GM21526 (cell line): ENCODE data around the gene PPP1R12B.
"Not testable (repeated sequence)": the region's sequence is repeated elsewhere in the genome, so short reads cannot be mapped to it uniquely, and the experiment has no call there.

ENCODE experiments used
- ATAC-seq: cut with Tn5 transposase; IDR thresholded peaks from one replicate; pipeline ENCODE4 v1.9.1; 2021; ENCODE audit warnings: moderate library complexity; ENCODE audit not compliant: unreplicated experiment, low FRiP score

PPP1R12B gene

DNA sequence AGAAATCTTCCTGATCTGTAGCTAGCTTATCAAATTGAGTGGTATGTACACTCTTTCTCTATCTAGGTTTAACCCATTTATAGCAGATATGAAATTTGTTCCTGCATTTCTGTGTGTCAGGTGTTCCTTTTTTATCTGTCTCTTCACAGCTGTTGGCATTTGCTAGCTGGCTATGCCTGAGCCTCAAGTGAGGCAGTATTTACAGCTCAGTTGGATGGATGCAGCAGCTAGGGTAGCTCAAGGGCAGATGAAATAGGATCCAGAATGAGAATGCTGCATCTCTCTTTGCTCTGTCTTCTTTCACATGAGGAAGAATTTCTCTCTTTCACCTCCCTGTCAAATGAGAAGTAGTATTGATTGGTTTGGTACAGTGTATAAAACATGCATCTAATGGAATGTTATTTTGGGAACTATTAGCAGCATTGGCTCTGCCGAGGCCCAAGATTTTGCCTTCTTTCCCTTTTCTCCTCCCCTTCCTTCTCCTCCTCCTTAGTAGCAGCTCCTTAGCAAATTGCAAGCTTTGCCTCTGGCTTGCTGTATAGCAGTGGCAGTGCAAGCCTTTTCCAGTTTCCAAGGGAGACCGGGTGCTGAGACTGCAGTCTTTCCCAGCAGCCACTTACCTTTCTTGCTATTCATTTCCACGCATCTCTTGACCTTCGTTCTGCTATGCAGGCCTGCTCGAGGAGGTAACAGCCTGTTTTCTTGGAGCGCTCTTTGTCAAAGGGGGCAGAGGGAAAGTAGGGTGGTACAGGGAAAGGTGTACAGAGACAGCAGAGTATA, 125.0 kb downstream of the PPP1R12B start:
- not testable (repeated sequence) for ATAC-seq

DNA sequence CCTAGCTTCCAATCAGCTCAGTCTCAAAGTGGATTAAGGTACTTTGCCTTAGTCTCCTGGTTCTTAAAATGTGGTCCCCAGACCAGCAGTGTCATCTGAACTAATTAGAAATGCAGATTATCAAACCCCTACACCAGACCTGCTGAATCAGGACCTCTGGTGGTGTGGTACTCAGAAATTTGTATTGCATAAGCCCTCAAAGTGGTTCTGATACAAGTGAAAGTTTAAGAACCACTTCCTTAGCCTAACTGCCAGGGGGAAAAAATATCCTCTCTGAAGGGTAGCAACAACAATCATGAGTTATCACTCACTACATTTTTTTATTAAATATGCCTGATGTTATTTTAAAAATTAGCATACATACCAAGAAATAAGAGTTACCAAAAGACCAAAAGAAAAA, 131.2 kb downstream of the PPP1R12B start:
- not testable (repeated sequence) for ATAC-seq

DNA sequence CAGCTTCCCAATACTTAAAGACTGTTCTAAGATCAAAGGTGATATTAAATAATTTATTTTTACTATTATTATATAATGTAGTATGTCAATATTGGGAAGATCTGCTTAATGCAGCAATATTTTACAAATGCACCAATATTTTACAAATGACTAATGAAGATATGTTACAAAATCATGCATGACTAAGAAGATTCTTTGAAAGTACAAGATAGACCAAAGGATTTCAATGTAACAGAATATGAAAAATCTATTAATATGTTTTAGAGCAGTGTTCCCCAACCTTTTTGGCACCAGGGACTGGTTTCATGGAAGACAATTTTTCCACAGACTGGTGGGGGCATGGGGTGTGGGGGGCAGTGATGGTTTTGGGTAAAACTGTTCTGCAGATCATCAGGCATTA, 132.1 kb downstream of the PPP1R12B start:
- ATAC-seq, result not testable (repeated sequence)

DNA sequence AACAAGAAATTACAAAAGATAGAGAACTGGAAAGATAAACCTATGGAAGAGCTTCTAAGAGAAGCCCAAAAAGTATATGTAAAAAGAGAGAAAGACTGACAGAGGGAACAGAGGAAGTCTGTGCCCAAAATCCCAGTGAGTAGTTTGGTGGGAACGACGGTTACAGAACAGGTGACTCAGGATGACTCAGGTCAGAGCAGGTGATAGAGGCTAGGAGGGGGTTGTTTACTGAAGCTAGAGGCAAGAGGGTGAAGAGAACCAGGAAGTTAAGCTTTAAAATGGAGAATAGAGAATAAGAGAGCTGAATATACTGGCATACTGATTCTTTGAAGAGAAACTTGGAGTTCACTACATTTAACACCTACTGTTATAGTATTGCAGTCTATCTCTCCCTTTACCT, 134.9 kb downstream of the PPP1R12B start:
- not testable (repeated sequence) for ATAC-seq

DNA sequence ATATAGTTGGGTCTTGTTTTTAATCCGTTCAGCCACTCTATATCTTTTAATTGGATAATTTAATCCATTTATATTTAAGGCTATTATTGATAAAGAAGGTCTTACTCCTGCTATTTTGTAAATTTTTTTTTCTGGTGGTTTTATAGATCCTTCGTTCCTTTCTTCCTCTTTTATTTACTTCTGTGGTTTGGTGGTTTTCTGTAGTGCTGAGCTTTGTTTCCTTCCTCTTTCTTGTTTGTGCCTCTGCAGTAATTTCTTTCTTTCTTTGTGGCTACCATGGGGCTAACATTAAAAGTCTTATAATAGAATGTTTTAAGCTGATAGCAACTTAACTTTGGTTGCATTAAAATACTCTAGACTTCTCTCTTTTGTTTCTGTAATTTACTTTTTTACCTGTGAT, 135.5 kb downstream of the PPP1R12B start:
- ATAC-seq, result not testable (repeated sequence)

DNA sequence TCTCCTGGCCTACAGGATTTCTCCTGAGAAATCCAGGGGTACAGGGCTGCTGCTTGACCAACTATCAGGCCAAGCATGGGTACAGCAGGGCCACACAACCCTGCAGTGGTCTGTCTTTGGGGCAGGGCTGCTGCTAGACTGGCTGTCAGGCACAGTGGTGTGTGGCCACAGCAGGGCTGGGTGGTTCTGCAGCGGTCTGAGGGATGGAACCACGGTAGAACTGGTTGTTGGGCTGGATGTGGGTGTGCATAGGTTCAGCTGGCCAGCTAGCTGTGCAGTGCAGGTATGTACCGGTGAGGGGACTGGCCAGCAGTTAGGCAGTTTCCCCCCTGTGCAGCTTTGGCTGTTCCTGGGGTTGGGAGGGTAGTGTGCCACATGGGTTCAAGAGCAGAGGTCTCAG, 136.3 kb downstream of the PPP1R12B start:
- not testable (repeated sequence) for ATAC-seq

DNA sequence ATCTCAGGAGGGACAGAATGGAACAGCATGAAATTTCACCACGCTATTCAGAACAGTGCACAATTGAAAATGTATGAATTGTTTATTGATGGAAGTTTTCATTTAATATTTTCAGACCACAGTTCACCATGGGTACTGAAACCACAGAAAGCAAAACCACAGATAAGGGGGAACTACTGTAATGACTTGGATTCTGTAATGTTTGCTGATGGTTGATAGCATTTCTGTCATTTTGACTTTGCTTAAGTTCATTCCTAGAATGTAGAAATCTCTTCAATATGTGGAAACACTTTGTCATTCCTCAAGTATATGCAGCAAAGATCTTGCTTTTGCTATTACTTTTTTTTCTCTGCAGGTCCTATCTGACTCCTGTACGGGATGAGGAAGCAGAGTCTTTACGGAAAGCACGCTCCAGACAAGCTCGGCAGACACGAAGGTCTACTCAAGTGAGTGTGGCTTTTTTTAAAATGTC, 139.7 kb downstream of the PPP1R12B start:
- peak; percentile 56 for ATAC-seq

DNA sequence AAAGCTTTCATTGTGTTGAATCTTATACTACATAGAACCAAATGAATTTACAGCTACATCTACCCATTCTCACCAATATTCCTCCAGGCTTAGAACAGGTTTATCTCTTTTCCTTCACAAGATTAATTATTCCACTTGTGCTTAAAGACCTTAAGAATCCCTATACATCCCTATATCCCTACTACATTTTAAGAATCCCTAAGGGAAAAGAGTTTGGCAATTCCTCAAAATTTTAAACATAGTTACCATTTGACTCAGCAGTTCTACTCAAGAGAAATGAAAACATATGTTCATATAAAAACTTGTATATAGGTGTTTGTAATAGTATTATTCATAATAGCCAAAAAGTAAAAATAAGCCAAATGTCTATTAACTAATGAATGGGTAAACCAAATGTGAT, 140.6 kb downstream of the PPP1R12B start:
- not testable (repeated sequence) for ATAC-seq

DNA sequence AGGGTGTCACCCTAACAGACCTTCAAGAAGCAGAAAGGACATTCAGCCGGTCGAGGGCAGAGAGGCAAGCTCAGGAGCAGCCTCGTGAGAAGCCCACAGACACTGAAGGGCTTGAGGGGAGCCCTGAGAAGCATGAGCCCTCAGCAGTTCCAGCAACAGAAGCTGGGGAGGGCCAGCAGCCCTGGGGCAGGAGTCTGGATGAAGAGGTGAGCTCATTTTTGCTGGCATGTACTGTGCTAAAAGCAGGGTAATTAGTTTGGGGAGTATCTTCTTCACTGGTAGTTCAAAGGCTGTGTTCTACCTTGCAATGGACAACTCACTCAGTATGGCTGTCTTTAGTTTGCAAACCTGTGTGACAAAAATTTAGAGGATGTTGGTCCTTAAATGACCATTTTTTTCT, 144.6 kb downstream of the PPP1R12B start:
- ATAC-seq, result not testable (repeated sequence)

DNA sequence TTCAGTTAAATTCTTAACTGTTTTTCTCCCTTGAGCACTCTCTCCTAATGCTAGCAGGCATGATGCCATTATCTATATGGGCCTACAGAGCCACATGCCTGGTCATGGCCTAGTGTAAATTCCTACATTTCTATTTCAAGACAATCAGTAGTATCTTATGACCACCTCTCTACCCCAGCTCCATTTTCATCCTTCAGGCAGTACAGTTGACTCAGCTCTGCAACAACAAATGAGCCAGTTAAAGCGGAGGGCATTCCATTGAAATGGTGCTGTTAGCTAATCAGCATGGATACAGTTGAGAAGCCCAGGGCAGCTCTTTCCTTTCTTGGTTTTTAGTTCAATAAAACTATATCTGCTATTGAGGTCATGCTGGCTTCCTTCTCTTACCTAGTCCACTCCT, 150.0 kb downstream of the PPP1R12B start:
- ATAC-seq, result no peak

DNA sequence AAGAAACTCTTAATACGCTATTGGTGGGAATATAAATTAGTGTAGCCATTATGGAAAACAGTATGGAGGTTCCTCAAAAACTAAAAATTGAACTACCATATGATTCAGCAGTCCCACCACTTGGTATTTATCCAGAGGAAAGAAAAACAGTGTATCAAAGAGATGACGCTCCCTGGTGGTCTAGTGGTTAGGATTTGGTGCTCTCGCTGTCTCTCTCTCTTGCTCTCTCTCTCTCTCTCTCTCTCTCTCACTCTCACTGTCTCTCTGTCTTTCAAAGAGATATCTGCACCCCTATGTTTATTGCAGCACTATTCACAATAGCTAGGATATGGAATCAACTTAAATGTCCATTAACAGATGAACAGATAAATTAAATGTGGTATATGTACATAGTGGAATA, 151.5 kb downstream of the PPP1R12B start:
- not testable (repeated sequence) for ATAC-seq

DNA sequence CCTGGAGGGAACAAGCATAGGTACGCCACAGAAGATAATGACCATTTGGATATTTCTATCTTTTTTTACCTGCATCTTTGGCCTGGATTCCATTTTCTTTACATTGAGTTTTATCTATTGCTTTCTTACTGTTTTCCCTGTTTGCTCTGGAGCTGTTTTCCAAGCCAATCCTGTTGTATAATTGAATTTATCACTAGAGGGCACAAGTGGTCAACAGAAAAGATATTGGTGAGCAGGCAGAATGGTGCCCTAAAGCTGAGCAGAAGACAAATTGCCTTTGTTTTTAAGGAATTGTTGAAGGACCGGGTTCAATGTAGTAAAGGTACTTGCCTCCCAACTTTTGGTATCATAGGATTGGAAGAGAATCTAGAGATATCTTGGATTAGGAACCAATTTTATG, 152.8 kb downstream of the PPP1R12B start:
- ATAC-seq, result no peak

DNA sequence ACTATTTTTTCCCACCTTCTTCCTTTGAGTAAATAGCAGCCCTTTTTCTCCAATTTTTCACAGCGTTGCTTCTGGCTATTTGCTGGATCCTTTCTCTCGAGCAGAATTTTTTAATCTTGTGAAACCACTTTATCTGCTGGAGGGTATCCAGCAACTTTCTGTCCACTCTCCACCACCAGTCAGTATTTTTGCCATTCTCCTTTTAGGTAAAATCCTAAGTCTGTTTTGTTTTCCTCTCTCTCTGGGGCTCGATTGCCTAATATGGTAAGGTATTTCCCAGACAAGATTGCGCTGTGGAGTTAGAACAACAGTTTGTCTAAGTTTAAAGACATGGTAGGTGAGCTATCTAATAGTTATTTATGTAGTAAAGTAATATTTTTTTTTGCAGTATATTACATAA, 156.9 kb downstream of the PPP1R12B start:
- no peak for ATAC-seq

DNA sequence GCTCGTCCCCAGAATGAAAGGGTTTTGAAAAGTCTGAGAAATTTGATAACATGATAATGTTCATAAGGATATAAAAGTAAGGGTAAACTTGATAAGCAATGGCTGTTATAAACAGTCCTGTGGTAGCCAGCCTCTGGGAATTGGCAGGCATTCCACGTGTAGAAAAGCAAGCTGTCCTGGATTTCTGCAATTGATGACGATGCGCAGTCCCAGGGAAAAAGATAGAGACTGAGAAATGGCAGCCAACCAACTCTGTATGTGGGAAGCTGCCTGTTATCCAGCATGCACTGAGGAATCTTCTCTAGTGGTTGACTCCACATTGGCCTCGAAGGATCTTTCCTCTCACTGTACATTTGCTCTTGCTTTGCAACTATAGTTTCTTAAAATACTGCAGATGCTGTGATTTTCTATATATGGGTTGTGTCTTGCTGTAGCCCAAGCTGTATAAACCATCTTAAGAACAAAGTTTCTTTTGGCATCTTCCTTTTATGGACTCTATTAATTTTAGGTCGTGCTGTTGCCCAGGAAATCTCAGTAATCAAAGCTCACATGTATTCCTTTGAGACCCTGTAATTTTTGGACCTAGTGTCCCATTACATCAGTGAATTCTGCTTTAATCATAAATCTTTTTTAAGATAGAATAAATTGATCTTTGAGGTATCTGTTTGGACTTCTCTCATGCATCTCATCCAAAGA, 157.5 kb downstream of the PPP1R12B start:
- not testable (repeated sequence) for ATAC-seq

DNA sequence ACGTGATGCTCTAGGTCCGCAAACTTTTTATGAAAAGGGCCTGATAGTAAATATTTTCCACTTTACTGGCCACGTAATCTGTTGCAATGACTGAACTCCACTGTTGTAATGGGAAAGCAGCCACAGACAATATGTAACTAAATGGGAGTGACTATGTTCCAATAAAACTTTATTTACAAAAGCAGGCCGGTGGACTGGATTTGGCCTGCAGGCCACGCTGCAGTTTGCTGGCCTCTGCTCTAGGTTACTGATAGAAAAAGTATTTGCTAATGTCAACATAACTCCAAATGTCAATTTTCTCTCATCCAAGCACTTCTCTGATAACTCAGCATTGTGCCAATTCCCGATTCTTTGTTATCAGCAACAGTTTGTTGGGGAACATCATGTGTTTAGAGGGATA, 160.4 kb downstream of the PPP1R12B start:
- ATAC-seq, result not testable (repeated sequence)

DNA sequence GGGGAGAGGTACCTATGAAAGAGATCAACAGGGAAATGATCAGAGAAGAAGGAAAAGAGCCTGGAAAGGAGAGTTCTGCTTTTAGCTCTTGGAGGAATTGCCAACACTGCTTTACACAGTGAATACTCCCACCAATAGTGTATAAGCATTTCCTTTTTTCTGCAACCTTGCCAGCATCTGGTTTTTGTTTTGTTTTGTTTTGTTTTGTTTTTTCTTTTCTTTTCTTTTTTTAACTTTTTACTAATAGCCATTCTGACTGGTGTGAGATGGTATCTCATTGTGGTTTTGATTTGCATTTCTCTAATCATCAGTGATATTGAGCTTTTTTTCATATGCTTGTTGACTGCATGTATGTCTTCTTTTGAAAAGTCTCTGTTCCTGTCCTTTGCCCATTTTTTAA, 165.4 kb downstream of the PPP1R12B start:
- peak; percentile 58 for ATAC-seq

DNA sequence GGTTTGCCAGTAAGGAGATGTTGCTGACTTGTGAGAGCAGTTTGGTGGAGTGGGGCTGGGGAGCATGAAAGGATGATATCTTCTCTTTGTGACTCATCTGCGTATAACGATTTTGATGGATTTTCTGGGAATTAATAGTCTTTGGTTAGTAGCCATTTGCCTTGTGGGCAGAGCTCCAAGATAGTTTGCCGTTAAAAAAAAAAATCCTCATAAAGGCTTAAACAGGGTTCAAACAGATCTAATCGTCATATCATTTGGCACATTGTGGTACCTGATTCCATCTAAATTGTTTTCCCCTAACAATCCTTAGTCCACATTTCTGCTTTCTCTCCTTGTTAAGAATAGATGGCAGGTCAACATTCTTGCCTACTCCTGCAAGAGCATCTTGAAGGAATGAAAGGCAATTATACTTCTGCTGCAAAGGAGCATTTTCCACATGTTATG, 168.0 kb downstream of the PPP1R12B start:
- no peak for ATAC-seq

DNA sequence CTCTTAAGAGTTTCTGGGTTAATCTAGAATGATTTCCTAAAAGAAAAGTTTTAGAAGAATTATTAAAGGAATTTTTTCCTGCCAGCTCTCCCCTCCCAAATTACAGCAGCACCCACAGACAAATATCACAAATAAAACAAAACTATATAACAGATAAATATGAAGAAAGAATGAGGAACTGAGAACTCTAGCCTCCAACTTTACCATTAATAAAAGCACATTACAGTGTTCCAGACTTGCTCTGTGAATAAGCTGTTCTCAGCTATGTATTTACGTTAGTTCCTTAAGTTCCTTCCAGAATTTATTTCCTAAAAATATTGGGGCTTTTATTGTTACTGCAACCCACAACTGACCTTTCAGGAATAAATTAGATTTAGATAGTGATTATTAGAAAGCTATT, 168.6 kb downstream of the PPP1R12B start:
- ATAC-seq, result not testable (repeated sequence)

DNA sequence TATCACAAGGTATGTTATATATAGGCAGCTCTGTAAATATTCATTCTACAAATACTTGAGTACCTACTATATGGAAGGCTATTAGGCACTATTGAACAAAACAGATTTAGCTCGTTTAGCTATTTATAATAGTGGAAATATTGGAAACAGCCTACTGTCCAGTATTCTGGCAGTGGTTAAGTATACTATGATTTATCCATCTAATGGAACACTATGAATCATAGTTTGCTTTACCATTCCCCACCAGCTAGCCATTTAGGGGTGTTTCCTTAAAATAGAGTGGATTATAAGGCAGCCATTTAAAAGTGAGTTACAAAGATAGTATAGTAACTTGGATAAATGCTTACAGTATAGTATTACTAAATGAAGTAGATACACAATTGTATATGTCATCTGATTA, 169.7 kb downstream of the PPP1R12B start:
- not testable (repeated sequence) for ATAC-seq

DNA sequence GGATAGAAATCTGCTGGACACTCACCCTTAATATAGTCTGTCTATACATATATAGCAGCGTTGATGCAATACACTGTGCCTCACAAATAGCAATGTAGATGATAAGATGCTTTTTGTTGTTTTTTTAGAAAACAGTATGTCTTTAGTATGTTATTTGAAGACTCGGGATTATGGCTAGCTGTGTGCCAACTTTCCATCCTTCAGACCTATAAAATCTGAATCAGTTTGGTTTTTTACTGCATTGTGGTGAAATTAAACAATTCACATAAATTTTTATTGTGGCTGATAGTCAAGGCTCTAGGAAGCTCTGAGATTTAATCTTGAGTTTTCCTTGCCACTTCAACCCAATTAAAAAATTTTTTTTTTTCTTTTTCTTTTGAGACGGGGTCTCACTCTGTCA, 170.4 kb downstream of the PPP1R12B start:
- not testable (repeated sequence) for ATAC-seq

DNA sequence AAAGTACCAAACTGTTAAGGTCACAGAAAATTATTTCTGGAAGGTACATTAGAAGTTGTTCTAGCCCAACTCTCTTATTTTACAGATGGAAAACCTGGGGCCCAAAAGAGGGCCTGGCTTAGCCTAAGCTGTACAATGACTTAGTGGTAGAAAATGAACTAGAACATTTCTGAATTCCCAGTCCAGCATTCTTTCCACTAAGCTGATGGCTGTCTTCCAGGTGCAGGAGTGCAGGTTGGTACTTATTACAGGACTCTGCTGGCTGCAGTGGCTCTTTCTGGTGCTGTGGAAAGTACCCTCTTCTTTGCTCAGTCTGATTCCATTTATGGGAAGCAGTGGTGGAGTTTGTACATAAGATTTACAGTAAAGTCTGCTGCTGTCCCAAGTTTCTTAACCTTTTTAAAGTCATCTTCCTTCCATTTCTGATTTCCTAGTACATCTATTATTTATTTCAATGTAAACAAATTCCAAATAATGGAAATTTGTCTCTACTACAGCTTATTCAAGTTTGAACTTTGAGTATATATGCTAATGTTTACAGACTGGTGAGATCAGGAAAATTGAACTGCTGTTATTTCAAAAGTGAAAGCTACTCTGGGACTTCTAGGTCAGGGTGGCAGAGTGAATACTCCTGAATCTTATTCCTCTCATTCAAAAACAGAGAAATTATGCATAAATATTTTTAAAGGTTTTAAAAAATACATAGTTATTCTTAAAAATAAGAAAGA, 171.8 kb downstream of the PPP1R12B start:
- not testable (repeated sequence) for ATAC-seq
